Measurements from ENCODE around the gene IL21.

The IL21 gene

DNA sequence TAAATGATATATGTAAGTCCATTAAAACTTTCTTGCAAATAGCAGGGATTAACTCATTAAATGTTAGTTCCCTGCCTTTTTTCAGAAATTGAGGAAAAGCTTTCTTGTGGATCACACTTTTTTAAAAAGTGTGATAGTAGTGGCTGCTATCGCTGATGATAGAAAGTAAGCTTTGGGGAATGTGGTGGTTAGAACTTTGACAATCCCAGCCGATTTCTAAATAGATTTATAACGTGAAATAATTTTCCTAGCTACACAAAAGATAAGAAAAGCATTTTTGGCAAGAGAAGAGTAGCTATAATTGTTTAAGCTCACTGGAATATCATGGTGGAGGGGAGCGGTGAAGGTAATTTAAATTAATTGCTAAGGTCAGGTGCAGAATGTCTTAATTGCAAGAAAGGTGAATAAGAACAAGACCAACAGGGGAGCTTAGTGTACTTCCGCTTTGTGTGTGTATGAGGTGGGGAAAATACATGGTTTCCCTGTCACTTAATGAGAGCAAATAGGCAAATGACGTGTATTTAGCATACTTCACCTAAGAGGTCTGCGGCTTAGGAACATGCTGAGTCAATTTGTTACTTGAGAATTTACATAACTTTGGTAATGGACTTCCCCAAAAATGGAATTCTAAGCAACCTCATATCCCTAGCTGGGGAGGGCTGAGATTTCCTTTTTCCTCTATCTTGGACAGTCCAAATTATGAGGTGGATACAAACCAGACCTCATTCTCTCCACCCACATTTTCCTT is 11.7 kb upstream of the IL21 start:
- DNase-seq = peak; percentile 2

DNA sequence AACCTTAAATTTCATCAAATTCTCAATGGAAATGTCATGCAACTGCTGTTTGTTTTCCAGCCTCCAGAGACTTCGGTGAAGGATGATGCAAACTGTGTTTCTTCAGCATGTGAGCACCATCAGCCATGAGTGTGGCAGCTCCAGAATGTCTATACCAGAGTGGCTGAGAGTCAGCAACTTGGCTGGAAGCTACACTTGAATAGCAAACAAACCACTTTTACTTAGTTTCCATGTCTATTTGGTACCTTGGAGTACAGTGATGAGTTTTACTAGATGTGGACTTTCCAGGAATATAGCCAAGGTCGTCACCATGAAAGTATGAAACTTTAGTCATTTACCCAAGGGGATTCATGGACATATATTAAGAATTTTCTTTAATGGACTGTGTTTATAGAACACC is 4.3 kb upstream of the IL21 start:
- DNase-seq = no peak

DNA sequence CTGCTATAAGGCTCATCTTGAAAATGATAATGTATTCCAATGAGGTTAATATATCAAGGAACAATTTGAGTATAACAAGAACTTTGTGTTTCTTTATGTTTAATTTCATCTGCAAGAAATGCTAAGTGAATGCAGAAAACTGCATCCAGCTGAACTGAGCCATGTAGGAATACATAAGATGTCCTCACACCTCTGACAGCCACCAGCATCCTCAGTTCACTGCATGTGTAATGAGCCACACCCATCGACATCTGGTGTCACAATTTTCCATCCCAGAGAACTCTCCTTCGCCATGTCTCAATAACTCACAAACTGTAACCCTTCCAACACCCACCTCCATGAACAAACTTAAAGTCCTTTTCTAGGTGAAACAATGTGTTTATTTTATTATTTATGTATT is 3.3 kb upstream of the IL21 start:
- no peak for DNase-seq

DNA sequence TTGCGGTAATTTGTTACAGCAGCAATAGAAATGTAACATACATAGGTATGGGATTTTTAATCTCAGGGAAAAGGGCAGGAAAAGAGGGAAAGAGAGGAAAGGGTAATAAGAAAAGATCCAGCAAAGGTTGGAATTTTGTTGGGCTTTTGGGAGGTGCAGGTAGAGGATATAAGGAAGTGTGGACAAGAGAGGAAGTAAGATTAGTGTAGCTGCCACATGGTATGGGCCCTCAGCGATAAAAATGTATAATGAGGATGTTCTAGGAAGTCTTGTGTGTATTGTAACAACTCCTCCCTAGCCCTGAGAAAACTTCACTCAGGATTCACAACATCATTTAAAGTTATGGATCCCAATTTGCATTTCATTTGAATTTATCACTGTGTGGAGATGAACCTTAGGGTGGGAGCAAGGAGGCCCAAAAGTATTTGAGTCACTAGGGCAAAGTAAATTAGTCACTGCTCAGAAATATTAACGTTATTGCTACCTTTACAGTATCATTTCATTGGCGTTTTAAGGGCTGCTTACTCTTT is 2.8 kb upstream of the IL21 start:
- no peak for DNase-seq

DNA sequence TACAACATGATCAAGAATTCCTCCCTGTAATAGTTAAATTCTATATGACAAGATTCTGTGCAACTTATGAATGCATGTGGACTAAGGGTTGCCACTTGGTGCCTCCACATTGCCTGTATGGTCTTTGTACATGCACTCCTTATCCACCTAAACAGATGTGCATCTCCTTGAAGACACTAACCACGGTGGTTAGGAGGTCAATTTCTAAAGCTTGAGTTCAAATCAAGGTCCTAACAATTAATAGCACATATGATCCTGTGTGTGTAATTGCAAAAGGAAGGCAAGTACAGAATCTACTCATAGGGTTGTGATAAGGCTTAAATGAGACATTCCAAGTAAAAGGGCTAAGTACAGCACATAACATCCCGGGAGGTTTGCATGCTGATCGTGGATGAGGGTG is 1.5 kb upstream of the IL21 start:
- DNase-seq = no peak

DNA sequence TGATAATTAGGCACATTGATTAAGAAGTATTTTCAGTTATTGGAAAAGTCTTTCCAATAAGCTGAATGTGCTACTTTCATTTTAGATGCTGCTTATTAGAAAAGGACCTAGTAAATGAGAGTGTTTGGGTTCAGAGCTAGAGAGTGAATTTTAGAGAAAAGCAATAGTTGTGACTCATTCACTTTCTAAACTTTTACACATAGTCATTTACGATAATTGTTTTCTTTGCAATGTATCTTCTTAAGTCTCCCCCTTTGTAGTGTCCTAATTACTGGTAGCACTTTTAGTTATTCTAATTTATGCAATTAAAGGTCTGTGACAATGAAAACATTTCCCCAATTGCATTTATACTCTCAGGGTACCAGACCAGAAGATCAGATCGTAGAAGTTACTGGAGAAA is 1.3 kb downstream of the IL21 start:
- no peak for DNase-seq

DNA sequence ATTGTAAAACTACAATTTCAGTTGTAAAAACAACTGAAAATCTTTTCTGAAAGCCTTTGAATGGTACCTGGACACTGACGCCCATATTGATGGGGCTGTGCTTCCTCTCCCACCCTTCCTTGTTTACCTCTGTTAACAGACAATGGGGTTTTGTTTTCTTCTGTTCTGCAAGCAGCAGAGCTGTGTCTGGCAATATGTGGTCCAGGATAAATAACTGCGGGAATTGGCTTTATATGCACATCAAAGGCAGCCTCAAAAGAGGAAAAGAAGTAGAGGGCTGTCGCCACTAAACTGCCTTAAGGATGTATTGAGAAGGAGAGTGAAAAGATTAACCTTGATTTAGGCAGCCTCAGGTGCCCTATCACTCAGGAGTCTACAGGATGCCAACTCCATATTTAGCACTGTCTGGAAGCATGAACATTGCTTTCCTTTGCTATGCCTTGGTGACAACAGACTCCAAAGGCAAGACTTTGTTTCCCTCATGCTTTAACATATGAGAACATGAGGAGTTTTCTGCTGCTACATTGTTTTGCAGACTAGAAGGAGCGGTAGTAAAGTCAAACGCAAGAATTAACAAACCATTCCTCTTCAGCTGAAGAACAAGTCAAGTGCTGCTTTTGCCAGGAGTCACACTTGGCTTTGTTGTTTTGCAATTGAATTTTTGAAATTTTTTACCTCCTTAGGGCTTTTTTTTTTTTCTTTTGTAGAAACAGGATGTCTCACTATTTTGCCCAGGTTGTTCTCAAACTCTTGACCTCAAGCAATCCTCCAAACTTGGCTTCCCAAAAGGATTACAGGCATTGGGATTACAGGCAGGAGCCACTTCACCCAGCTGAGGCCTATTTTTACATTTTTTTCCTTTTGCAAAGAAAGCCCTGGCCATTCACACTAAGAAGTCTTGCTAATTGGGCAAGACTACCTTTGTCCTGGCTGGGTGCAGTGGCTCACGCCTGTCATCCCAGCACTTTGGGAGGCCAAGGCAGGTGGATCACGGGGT is 3.0 kb downstream of the IL21 start:
- no peak for DNase-seq

DNA sequence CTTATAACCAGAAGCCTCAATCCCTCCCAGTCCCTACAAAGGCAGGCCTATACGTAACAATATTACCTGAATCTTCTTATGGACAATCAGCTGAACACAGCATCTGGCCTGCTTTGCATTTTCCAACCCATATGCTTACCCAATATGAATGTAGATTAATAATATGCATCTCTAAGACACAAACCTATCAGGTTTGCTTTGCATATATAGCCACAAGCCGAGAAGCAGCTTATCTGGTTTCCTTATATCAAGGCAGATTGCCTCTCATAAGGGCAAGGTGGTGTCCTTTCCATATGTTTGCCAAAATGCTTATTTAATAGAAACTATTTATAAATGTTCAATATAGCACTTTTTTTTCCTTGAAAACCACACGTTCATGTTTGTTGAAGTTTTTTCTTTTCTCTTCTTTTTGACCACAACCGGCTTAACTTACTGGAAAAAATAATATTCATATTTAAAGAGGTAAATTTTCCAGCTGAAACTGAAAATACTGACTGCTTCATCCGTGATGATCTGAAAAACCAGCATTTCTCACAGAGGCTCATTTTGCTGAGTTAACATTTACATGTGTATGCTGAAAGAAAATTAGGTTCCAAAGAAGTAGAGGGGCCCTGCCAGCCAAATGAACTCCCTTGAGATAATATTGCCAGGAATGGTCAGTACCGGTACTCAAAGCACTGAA is 3.8 kb downstream of the IL21 start:
- DNase-seq = no peak

DNA sequence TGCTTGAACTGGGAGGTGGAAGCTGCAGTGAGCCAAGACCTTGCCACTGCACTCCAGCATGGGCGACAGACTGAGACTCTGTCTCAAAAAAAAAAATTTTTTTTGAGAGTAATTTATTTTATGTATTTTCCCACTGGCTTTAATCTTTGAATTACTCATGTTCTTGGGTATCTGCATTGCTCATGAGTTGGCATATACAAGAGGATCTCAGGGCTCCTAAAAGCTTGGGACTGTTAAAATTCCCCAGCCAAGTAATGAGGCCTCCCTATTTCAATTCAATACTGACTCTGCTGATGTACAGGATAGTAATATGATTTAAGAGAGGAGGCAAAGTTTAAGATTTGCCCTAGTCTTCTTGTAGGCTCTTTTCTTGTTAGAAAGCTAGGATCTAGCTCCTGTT is 6.2 kb downstream of the IL21 start:
- no peak for DNase-seq

DNA sequence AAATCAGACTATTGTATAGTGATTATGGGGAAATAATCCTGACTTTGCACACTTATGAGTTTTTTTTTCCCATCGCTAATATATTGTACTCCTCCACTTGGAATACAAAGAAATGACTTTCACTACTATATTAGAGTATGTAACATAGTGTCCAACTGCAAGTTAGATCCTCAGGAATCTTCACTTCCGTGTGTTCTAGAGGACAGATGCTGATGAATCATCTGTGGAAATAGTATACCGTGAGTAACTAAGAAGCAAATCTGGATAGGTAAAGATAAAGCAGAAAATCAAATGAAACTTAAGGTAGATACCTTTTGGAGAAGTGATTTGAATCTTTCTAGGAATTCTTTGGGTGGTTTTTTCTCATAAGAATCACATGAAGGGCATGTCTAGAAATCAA is 8.3 kb downstream of the IL21 start:
- no peak for DNase-seq

DNA sequence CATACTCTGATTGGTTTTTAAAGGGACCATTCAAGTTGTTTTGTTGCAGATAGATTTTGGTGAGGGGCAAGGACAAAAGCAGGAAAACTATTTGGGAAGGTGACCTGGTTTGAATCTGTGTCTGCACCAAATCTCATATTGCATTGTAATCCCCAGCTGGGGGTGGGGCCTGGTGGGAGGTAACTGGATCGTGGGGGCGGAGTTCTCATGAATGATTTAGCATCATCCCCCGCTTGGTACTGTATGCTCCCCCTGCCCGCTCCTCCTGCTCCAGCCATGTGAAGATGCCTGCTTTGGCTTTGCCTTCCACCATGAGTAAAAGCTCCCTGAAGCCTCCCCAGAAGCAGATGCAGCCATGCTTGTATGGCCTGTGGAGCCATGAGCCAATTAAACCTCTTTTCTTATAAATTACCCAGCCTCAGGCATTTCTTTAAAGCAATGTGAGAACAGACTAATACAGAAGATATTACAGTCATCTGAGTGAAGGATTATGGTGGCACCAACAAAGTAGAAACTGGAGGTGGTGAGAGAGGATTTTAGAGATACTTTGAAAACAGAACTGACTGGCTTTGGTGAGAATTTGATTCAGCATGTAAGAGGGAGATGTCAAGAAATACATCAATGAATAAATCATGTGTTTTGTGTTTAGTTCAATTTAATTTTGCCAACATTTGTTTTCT is 14.4 kb downstream of the IL21 start:
- DNase-seq = no peak

DNA sequence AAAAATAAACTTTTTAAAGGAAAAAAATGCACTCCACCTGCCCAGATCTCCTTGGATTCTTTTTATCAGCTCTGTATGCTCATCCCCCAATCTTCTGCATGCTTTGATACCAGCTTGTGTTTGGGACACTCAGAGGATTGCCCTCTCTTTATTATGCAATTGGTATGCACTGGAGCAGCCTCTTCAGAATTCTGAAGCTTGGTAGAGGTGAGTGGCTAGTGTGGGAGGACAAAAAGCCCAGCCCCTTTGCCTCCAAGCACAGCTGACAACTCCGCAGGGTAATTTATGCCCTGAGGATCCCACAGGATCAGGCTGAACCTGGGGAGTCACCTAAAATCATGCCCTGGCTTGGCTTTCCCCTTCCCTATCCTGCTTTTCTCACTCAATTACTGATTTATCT is 16.7 kb downstream of the IL21 start:
- DNase-seq = no peak

DNA sequence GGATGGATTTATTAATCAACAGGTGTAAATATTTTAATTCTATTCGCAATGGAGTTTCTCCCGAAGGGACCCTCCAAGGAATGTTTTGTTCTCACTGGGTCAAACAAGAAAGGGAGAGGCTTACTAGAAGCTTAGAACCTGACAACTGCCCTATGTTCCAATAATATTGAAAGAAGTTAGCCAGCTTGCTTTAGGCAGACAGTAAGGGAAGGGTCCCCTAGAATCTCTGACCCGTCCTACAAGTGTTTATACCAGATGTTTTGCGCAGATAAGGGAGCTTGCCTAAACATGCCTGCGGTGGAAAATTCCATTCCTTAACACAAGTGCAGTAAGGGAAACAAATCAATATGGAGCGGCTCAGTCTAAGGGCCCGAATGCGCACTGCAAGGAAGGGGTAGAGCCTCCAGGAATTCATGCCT is 17.7 kb downstream of the IL21 start:
- no peak for DNase-seq

DNA sequence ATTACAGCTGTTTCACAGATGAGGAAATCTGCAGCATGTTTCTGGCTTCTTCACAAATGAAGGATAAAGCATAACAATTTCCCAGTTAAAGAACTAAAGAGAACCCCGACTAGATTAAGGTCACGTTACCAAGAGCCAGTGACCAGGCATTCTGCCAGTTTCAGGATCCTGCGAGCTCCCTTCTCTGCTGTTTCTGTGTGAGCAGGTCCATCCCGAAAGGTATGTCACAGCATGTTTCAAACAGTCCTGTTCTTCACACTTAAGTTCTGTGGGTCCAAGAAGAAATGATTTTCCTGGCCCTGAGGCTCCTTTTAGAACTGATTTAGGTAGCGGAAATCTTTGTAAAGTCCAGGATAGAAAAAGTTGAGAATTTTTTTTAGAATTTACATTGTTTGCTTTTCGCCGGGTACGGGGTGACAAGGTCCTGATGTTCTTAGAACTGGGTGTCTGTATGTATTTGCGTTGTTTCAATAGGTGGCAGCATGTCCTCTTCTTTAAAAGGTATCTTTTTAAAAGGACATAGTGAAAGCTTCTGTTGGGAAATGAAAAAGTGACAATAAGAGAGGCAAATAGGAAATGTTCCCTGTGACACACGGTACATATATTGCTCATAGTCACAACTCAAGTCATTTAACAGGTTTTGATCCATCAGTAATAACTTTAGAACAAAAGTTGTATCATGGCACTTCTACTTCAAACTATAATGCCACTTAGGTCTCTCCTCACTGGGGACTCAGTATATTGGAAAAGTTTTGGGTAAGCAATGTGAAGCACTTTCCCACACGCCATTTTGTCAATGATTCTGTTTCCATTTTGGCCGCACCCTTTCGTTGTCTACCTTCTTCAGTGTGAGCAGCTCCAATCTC is 18.4 kb downstream of the IL21 start:
- no peak for DNase-seq

DNA sequence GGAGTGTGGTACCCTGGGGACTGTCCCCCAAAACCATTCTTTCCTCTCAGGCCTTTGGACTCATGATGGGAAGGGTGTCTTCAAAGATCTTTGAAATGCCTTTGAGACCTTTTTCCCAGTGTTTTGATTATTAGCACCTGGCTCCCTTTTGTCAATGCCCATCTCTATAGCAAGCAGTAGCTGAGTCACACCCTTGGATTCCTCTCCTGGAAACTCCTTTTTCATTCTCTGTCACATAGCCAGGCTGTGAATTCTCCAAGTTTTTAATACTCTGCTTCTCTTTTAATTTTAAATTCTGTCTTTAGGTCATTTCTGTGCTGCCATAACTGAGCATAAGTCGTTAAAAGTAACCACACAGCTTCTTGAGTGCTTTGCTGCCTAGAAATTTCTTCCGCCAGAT is 29.7 kb downstream of the IL21 start:
- no peak for DNase-seq

DNA sequence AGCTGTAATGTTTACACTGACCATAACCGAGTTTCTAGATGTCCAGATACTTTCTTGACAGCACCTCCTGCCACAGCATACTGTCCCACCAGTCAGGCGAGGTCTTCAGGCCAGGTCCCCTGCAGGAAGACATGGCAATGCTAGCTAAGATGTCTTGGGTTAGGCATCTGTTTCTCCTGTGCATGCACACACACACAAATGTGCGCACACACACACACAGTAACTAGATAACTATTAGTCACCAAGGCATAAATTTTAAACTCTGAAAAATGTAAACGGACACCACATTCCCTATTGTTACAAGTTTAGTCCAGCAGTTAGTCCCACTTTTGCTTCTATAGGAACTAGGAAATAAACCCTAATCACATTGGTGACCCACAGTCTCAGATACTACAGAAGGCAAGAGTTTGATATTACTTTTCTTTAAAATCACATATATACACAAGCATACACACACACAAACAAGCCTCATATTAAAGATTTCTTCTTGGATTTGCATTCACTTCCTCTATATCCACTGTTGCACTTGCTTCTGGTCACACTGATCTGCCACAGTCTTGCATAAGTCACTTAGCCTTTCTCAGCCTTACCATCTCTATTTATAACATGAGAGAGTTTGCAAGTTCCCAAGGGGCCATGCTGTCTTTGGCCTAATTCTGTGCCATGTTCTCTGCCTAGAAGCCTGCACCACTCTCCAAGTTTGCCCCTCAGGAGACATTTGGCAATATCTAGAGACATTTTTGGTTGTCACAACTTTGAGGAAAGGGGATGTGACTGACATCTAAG is 32.2 kb downstream of the IL21 start:
- no peak for DNase-seq

DNA sequence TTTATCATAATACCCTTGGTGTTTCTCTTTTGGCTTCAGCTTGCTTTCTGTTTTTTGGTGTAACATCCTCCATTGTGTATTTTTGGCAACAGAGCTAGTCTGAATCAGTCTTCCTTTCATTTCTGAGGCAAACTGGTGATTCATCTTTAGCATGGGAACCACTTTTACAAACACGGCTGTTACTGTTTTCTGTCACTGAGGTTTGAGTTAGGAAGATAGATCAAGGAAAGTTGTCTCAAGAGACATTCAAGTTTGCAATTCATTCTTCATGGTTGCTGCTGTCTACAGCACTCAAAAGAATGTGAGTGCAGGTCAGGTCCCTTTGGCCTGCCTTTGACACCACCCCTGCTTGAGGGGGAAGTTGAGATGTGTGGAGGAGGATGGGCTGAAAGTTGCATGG is 36.3 kb downstream of the IL21 start:
- no peak for DNase-seq

DNA sequence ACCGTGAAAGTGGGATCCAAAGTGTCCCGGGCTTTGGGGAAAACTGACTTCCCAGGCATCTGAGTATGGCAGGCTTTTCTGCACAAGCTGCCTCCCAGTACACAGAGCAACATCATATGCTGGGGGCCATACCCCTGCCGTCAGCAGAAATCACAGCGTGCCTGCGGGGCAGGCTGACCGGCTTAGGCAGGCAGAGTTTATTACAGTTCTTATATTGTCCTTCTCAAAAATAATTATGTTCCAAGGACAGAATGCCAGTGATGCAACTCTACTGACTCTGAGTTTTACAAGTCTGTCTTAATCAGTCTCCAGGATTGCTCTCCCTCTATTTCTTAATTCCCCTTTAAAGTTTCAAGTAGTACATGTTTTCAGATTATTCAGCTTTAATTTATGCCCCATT is 37.0 kb downstream of the IL21 start:
- no peak for DNase-seq

DNA sequence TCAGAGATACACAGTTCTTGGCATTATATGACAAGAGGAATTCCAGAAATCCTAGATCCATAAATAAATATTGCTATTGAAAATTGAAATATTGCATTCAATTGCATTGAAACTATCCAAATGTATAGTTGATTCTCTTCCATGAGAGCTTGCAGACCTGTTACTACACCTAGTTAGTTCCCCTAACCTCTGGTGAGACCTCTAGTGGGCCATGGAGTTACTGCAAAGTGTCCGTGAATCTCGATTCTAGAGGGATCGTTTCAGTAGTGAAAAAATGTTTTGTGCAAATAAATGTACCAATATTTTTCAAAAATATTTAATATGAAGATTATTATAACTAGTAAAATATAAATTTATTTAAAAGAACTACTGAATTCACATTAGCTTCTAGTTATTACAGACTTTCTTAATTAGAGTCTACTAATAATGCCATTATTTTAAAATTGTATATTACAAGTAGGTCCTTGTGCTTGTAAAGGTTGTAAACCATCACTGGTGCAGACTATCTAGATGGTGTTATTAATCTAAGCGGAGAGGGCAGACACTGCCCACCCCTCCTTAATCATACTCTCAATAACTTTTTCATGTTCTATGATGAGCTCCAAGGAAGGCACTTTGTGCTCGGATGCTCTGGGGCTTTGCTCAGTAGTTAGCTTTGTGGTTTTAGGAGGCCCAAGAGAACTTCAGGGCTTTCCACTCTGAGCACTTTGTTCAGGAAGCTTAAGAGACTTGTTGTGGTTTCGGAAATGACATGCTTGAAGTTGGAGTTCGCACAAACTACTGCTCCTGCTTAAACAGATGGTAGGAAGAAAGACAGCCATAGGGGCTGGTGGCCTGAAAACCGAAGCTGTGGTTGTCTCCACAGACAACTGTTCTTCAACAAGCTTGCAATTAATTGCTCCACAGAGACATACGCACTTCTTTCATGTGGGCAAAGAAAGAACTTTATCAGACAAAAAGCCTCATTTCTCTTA is 42.8 kb downstream of the IL21 start:
- peak; percentile 48 for DNase-seq

DNA sequence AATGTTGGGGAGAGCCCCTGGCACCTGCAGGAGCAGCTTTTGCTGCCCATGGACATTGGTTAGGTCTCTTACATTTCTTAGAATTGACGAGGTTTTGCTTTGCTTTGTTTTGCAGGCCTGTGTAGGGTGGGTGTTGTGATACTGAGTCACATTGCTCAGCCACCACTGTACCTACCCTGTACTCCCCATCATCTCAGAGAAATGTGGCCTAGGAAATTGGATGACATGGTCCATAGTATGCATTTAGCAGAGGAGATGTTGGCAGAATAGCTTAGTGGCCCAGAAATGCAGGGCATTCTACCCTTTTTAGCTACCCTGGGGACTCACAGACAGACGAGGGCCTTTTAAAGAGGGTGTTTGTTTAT is 43.7 kb downstream of the IL21 start:
- no peak for DNase-seq

Measured in stimulated activated naive CD4-positive, alpha-beta T cell treated with Interleukin-2 at 50 U/mL for 16 hours (primary cell).